Peyer's patch (tissue), 4 donors: ENCODE data around the gene ZNF33B.

Experiments
- CTCF ChIP-seq, 6 experiments: fragments of 450-650 bp in 4 of 6; fragments of 200-600 bp in 2 of 6; sonication (generic) in 1 of 6; IDR thresholded peaks; one replicate each; pipeline ENCODE4 v1.5.1; 2017 to 2019; ENCODE audit warnings: antibody characterized with exemption in 6 of 6, mild to moderate bottlenecking in 3 of 6, moderate library complexity in 1 of 6
- POLR2A ChIP-seq, 2 donors: fragments of 450-650 bp; IDR thresholded peaks; one replicate each; pipeline ENCODE4 v1.5.1; 2017; ENCODE audit warnings: antibody characterized with exemption in 2 of 2, mild to moderate bottlenecking in 2 of 2, moderate library complexity in 2 of 2

GRCh38 chr10:42648512-42648911 lies 10.1 kb upstream of the ZNF33B start:
- TF ChIP-seq POLR2A (IDR thresholded peaks at IDR 0.05) (no peak), CTCF (IDR thresholded peaks at IDR 0.05) (no peak)
